H1 (cell line): Measurements from ENCODE around the gene USH2A. TPM values are rescaled to one million over a fixed set of nuclear protein-coding genes. Genes with fewer than 3 reads are reported as not detected.

Source experiments
- CHD7 ChIP-seq: fragments of 300-600 bp; sonication (generic); IDR thresholded peaks from 2 replicates; pipeline ENCODE4 v1.7.1; 2012; ENCODE audit warnings: low read length, moderate library complexity, mild to moderate bottlenecking, inconsistent platforms; ENCODE audit not compliant: insufficient replicate concordance
- EZH2 ChIP-seq: fragments of 200-600 bp; sonication (generic); IDR thresholded peaks from 2 replicates; pipeline ENCODE4 v1.7.1; 2012; ENCODE audit warnings: low read depth, mild to moderate bottlenecking, moderate library complexity, low read length, inconsistent platforms; ENCODE audit not compliant: severe bottlenecking
- JUN ChIP-seq: IDR thresholded peaks from 2 replicates; pipeline ENCODE4 v1.6.1; 2011; ENCODE audit warnings: low read depth, mild to moderate bottlenecking, improper control_type of control experiment, low read length
- KDM1A ChIP-seq: fragments of 200-600, 300-600 bp; sonication (generic); IDR thresholded peaks from 2 replicates; pipeline ENCODE4 v1.7.1; 2016; ENCODE audit warnings: mild to moderate bottlenecking, low read length, borderline replicate concordance
- KDM5A ChIP-seq: fragments of 200-600 bp; IDR thresholded peaks from 2 replicates; pipeline ENCODE4 v1.7.1; 2012; ENCODE audit warnings: mild to moderate bottlenecking, low read length, inconsistent platforms, mixed read lengths
- MAFK ChIP-seq: IDR thresholded peaks from 2 replicates; pipeline ENCODE4 v1.6.1; 2012; ENCODE audit warnings: low read depth, mild to moderate bottlenecking, improper control_type of control experiment, low read length
- MAX ChIP-seq: IDR thresholded peaks from 2 replicates; pipeline ENCODE4 v1.6.1; 2012; ENCODE audit warnings: inconsistent platforms
- TAF1 ChIP-seq: IDR thresholded peaks from 2 replicates; pipeline ENCODE4 v1.6.1; 2011; ENCODE audit warnings: mild to moderate bottlenecking, low read depth, low read length
- ZNF274 ChIP-seq: IDR thresholded peaks from 2 replicates; pipeline ENCODE4 v1.7.0; 2012; ENCODE audit warnings: low read length, borderline replicate concordance; ENCODE audit errors: extremely low read depth
- polyA plus RNA-seq, 7 experiments: library from polyadenylated mRNA; depleted of rRNA in 3 of 7; stranded (reverse) in 5 of 7; unstranded in 2 of 7; fragments of >200 nt in 5 of 7; fragments of 200-250 nt in 2 of 7; gene quantifications; 1 replicate in 5 of 7; 2 replicates in 1 of 7; 4 replicates in 1 of 7; pipeline versions ENCODE4 v1.2.1 to v1.2.3, GENCODE V29; 2011 to 2013; ENCODE audit warnings: missing spikeins in 2 of 7, mixed read lengths in 2 of 7
- total RNA-seq: library from RNA; stranded (reverse); fragmentation: NEBNext Ultra II Directional; extraction: Animal tissue kit (Norgen Biotek cat#: 25700); gene quantifications from 2 replicates; pipeline ENCODE4 v1.2.1, GENCODE V29; 2021

The USH2A gene
- total and polyA plus RNA-seq, 2 of the 8 experiments (the other 6 are each of a cell fraction or from before 2014, with no cell fraction given), result 0.02 to 0.17 TPM

- TF ChIP-seq CHD7 (no peak), MAX (no peak), EZH2 (no peak), MAFK (no peak), KDM5A (no peak), ZNF274 (no peak), KDM1A (no peak), JUN (no peak), TAF1 (no peak)
- TF ChIP-seq, all 59 proteins: peak for 0
These were observed 172.4 kb downstream of the USH2A start (continued) for GRCh38 chr1:216250861-216251260.
